ENCODE measurements around the gene CRYZ.

GRCh38 chr1:74681449-74681848 lies 51.4 kb downstream of the CRYZ start:
- TF ChIP-seq, protein P1, sequence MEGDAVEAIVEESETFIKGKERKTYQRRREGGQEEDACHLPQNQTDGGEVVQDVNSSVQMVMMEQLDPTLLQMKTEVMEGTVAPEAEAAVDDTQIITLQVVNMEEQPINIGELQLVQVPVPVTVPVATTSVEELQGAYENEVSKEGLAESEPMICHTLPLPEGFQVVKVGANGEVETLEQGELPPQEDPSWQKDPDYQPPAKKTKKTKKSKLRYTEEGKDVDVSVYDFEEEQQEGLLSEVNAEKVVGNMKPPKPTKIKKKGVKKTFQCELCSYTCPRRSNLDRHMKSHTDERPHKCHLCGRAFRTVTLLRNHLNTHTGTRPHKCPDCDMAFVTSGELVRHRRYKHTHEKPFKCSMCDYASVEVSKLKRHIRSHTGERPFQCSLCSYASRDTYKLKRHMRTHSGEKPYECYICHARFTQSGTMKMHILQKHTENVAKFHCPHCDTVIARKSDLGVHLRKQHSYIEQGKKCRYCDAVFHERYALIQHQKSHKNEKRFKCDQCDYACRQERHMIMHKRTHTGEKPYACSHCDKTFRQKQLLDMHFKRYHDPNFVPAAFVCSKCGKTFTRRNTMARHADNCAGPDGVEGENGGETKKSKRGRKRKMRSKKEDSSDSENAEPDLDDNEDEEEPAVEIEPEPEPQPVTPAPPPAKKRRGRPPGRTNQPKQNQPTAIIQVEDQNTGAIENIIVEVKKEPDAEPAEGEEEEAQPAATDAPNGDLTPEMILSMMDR (IDR thresholded peaks at IDR 0.05) = no peak
- TF ChIP-seq POLR2A (IDR thresholded peaks at IDR 0.05) = no peak
